ENCODE data around the gene ALKBH3. TPM values are rescaled to one million over a fixed set of nuclear protein-coding genes. Genes with fewer than 3 reads are reported as not detected.

ALKBH3 gene
- total RNA-seq, 1 experiment from 2014 or later = 36.7 TPM

DNA sequence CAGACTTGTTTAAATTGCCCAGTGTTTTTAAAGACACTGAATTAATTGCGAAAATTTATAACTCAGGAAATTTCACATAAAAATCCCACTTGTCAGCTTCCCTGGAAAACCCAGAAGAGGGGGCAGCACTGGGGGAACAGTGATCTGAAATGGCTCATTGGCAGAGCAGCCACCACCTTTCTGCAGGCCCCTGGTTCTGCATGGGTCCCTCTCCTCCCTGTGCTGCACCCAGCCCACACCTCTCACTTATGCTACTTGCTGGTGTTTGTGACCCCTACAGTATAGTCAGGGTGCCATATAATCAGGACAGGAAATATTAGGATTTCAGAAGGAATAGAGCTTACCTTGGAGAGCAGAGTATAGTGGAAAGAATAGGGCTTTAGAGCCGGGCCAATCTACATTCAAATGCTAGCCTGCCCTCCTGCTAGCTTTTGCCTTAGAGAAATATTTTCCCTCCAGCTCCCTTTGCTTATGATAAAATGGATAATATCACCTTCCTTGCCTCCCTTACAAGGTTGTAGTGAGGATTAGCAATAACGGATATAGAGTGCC lies 33.3 kb downstream of the ALKBH3 start:
- Histone ChIP-seq H3K4me2 (ENCODE audit: low read length) (no peak overlapping the region), H3K9me3 (ENCODE audit: control insufficient read depth in 1 of 2, insufficient read depth in 1 of 2, low read depth in 1 of 2, low read length in 2 of 2) (no peaks in the 10 kb centered on the region), H3K27me3 (ENCODE audit: insufficient read depth, low read length) (no peaks in the 10 kb centered on the region), H3K9me2 (ENCODE audit: insufficient read depth) (no peaks in the 10 kb centered on the region), H3K79me2 (ENCODE audit: insufficient read depth, low read length) (no peaks in the 10 kb centered on the region), H3K27ac (ENCODE audit: low read depth, low read length) (no peak overlapping the region), H3K9ac (ENCODE audit: low read length) (no peak overlapping the region), H2AFZ (ENCODE audit: low read depth, low read length, poor library complexity, severe bottlenecking) (no peak overlapping the region), H3K4me3 (replicated peaks in 1 of 2; ENCODE audit: low read depth in 1 of 2, low read length in 2 of 2) (no peak overlapping the region), H4K20me1 (ENCODE audit: insufficient read depth) (no peaks in the 10 kb centered on the region), H3K4me1 (ENCODE audit: control insufficient read depth in 1 of 2, insufficient read depth in 2 of 2, low read length in 2 of 2) (no peaks in the 10 kb centered on the region), H3K36me3 (ENCODE audit: control insufficient read depth in 1 of 2, insufficient read depth in 2 of 2, low read length in 2 of 2) (no peaks in the 10 kb centered on the region)
- ATAC-seq = no peak
- no peak for TF ChIP-seq ZFX (IDR thresholded peaks at IDR 0.05)
- TF ChIP-seq EZH2phosphoT487 (IDR thresholded peaks at IDR 0.05; ENCODE audit: borderline replicate concordance) = no peak
- no peak for TF ChIP-seq SRF (IDR thresholded peaks at IDR 0.05; ENCODE audit: low read depth)
- TF ChIP-seq, protein P1, sequence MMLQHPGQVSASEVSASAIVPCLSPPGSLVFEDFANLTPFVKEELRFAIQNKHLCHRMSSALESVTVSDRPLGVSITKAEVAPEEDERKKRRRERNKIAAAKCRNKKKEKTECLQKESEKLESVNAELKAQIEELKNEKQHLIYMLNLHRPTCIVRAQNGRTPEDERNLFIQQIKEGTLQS (IDR thresholded peaks at IDR 0.05) = no peak
- TF ChIP-seq SIN3A (IDR thresholded peaks at IDR 0.05; ENCODE audit: low read depth) = no peak
- TF ChIP-seq, protein P2, sequence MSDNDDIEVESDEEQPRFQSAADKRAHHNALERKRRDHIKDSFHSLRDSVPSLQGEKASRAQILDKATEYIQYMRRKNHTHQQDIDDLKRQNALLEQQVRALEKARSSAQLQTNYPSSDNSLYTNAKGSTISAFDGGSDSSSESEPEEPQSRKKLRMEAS (IDR thresholded peaks at IDR 0.05) = no peak
- no peak for TF ChIP-seq ZNF274 (IDR thresholded peaks at IDR 0.05; ENCODE audit: low read depth, low read length)
- TF ChIP-seq, protein P3, sequence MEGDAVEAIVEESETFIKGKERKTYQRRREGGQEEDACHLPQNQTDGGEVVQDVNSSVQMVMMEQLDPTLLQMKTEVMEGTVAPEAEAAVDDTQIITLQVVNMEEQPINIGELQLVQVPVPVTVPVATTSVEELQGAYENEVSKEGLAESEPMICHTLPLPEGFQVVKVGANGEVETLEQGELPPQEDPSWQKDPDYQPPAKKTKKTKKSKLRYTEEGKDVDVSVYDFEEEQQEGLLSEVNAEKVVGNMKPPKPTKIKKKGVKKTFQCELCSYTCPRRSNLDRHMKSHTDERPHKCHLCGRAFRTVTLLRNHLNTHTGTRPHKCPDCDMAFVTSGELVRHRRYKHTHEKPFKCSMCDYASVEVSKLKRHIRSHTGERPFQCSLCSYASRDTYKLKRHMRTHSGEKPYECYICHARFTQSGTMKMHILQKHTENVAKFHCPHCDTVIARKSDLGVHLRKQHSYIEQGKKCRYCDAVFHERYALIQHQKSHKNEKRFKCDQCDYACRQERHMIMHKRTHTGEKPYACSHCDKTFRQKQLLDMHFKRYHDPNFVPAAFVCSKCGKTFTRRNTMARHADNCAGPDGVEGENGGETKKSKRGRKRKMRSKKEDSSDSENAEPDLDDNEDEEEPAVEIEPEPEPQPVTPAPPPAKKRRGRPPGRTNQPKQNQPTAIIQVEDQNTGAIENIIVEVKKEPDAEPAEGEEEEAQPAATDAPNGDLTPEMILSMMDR (IDR thresholded peaks at IDR 0.05 in 2 of 3, conservative IDR thresholded peaks at IDR 0.05 in 1 of 3; ENCODE audit: borderline replicate concordance in 1 of 3, insufficient read depth in 1 of 3, low read depth in 2 of 3, low read length in 2 of 3) = no peak
- TF ChIP-seq, protein P4, sequence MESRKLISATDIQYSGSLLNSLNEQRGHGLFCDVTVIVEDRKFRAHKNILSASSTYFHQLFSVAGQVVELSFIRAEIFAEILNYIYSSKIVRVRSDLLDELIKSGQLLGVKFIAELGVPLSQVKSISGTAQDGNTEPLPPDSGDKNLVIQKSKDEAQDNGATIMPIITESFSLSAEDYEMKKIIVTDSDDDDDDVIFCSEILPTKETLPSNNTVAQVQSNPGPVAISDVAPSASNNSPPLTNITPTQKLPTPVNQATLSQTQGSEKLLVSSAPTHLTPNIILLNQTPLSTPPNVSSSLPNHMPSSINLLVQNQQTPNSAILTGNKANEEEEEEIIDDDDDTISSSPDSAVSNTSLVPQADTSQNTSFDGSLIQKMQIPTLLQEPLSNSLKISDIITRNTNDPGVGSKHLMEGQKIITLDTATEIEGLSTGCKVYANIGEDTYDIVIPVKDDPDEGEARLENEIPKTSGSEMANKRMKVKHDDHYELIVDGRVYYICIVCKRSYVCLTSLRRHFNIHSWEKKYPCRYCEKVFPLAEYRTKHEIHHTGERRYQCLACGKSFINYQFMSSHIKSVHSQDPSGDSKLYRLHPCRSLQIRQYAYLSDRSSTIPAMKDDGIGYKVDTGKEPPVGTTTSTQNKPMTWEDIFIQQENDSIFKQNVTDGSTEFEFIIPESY (IDR thresholded peaks at IDR 0.05; ENCODE audit: extremely low read depth, insufficient replicate concordance, low read length) = no peak
- TF ChIP-seq JUND (IDR thresholded peaks at IDR 0.05) = no peak
- TF ChIP-seq CEBPB (IDR thresholded peaks at IDR 0.05; ENCODE audit: low read depth) = no peak
- TF ChIP-seq POLR2AphosphoS5 (IDR thresholded peaks at IDR 0.05; ENCODE audit: low read depth, low read length) = no peak
- TF ChIP-seq, protein P5, sequence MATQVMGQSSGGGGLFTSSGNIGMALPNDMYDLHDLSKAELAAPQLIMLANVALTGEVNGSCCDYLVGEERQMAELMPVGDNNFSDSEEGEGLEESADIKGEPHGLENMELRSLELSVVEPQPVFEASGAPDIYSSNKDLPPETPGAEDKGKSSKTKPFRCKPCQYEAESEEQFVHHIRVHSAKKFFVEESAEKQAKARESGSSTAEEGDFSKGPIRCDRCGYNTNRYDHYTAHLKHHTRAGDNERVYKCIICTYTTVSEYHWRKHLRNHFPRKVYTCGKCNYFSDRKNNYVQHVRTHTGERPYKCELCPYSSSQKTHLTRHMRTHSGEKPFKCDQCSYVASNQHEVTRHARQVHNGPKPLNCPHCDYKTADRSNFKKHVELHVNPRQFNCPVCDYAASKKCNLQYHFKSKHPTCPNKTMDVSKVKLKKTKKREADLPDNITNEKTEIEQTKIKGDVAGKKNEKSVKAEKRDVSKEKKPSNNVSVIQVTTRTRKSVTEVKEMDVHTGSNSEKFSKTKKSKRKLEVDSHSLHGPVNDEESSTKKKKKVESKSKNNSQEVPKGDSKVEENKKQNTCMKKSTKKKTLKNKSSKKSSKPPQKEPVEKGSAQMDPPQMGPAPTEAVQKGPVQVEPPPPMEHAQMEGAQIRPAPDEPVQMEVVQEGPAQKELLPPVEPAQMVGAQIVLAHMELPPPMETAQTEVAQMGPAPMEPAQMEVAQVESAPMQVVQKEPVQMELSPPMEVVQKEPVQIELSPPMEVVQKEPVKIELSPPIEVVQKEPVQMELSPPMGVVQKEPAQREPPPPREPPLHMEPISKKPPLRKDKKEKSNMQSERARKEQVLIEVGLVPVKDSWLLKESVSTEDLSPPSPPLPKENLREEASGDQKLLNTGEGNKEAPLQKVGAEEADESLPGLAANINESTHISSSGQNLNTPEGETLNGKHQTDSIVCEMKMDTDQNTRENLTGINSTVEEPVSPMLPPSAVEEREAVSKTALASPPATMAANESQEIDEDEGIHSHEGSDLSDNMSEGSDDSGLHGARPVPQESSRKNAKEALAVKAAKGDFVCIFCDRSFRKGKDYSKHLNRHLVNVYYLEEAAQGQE (IDR thresholded peaks at IDR 0.05; ENCODE audit: low read depth) = no peak
- TF ChIP-seq CBX3 (IDR thresholded peaks at IDR 0.05; ENCODE audit: low read depth) = no peak
- no peak for TF ChIP-seq YY1 (IDR thresholded peaks at IDR 0.05; ENCODE audit: extremely low read depth, insufficient replicate concordance, low read depth, low read length)
- TF ChIP-seq POLR2A (IDR thresholded peaks at IDR 0.05; ENCODE audit: borderline replicate concordance, extremely low read depth, insufficient read depth, insufficient read length) = no peak
- no peak for TF ChIP-seq TCF7L2 (IDR thresholded peaks at IDR 0.05; ENCODE audit: borderline replicate concordance, extremely low read depth, insufficient read depth, insufficient read length)
- BruUV-seq (replicated peaks) = no TSS peak
- RAD21 ChIA-PET (ENCODE audit: low non-redundant PET in 1 of 2, low total read pairs in 2 of 2, uncharacterized antibody in 2 of 2, unreplicated experiment in 2 of 2) = no interaction called here
- CTCF ChIA-PET = no interaction called here
- no peak for DNase-seq (ENCODE audit: low read depth, low spot score)
- intact Hi-C loops (cut with micrococcal nuclease) = no loop called here
- POLR2A ChIA-PET = no interaction called here
